CD8-positive, alpha-beta memory T cell (primary cell): ENCODE results near the gene SPNS3. TPM values are rescaled to one million over a fixed set of nuclear protein-coding genes. Genes with fewer than 3 reads are reported as not detected.

Experiments used
- CTCF ChIA-PET: fragments of 350-600 bp; sonication (Branson Sonifier 250); formaldehyde crosslinking; loops from one replicate; lab custom pipeline; 2021; ENCODE audit warnings: antibody characterized with exemption; lab: Charles Lee
- POLR2A ChIA-PET: fragments of 350-600 bp; sonication (Branson Sonifier 250); formaldehyde crosslinking; loops from one replicate; lab custom pipeline; 2021; ENCODE audit warnings: antibody characterized with exemption; lab: Charles Lee
- DNase-seq, 5 donors: peaks; one replicate each; pipeline versions ENCODE4 v3.0.0 to v3.0.0-alpha.2; 2020 to 2022; ENCODE audit warnings: mixed read lengths in 1 of 5
- H3K27ac ChIP-seq: one replicate; pipeline ENCODE4 v1.7.0; 2013; ENCODE audit warnings: low read depth, mild to moderate bottlenecking, low read length, moderate library complexity
- H3K27me3 ChIP-seq: 2 replicates; pipeline ENCODE4 v1.7.0; 2013; ENCODE audit warnings: low read length, mild to moderate bottlenecking; ENCODE audit not compliant: insufficient read depth, poor library complexity, severe bottlenecking
- H3K36me3 ChIP-seq: 2 replicates; pipeline ENCODE4 v1.7.0; 2013; ENCODE audit warnings: mild to moderate bottlenecking, low read length, moderate library complexity; ENCODE audit not compliant: insufficient read depth
- H3K4me1 ChIP-seq: 2 replicates; pipeline ENCODE4 v1.7.0; 2013; ENCODE audit warnings: mild to moderate bottlenecking, low read length, moderate library complexity; ENCODE audit not compliant: insufficient read depth
- H3K4me3 ChIP-seq: 2 replicates; pipeline ENCODE4 v1.7.0; 2013; ENCODE audit warnings: mild to moderate bottlenecking, low read length
- H3K9me3 ChIP-seq: 2 replicates; pipeline ENCODE4 v1.7.0; 2013; ENCODE audit warnings: mild to moderate bottlenecking, low read length
- H3K27ac Mint-ChIP-seq, 8 donors: one replicate each; pipeline ENCODE4 v1.8.0; 2020 to 2021; ENCODE audit warnings: mixed read lengths in 8 of 8, mild to moderate bottlenecking in 6 of 8, inconsistent platforms in 3 of 8, moderate library complexity in 3 of 8
- H3K27me3 Mint-ChIP-seq, 2 donors: one replicate each; pipeline ENCODE4 v1.8.0; 2020 to 2021; ENCODE audit warnings: mixed read lengths in 2 of 2, mild to moderate bottlenecking in 1 of 2, moderate library complexity in 1 of 2
- H3K36me3 Mint-ChIP-seq, 3 donors: one replicate each; pipeline ENCODE4 v1.8.0; 2020 to 2021; ENCODE audit warnings: mixed read lengths in 3 of 3, inconsistent platforms in 1 of 3, mild to moderate bottlenecking in 1 of 3
- H3K4me1 Mint-ChIP-seq, 3 donors: one replicate each; pipeline ENCODE4 v1.8.0; 2020 to 2021; ENCODE audit warnings: mixed read lengths in 3 of 3, inconsistent platforms in 1 of 3, mild to moderate bottlenecking in 1 of 3
- H3K4me3 Mint-ChIP-seq, 7 donors: one replicate each; pipeline ENCODE4 v1.8.0; 2020 to 2021; ENCODE audit warnings: mixed read lengths in 7 of 7, mild to moderate bottlenecking in 6 of 7, moderate library complexity in 4 of 7, inconsistent platforms in 2 of 7
- H3K9me3 Mint-ChIP-seq, 5 donors: one replicate each; pipeline ENCODE4 v1.8.0; 2020 to 2022; ENCODE audit warnings: mixed read lengths in 5 of 5, mild to moderate bottlenecking in 3 of 5, moderate library complexity in 2 of 5, inconsistent platforms in 1 of 5
- polyA plus RNA-seq: library from polyadenylated mRNA; unstranded; fragments of 300-500 nt; fragmentation: Illumina TruSeq; gene quantifications from one replicate; pipeline ENCODE4 v1.2.3, GENCODE V29; 2021
- total RNA-seq, 2 experiments: library from RNA; stranded (reverse); gene quantifications; one replicate each; pipeline ENCODE4 v1.2.3, GENCODE V29; 2021

SPNS3 gene
- total and polyA plus RNA-seq, 3 experiments from 2014 or later, result 7.3 to 10.0 (median 7.5) TPM

GRCh38 chr17:4480929-4481898, 47.5 kb downstream of the SPNS3 start:
- H3K4me3 Mint-ChIP-seq, result peak overlapping the region; percentile 71 to 93 (median 79)
- Histone ChIP-seq H3K27me3 (no peaks in the 10 kb centered on the region), H3K4me1 (peaks cover 39% of the 10 kb centered on the region), H3K27ac (no peak overlapping the region), H3K4me3 (peak overlapping the region; percentile 61), H3K36me3 (no peaks in the 10 kb centered on the region), H3K9me3 (no peaks in the 10 kb centered on the region)
- H3K36me3 Mint-ChIP-seq, result peaks cover 0 to 15% (median 0%) of the 10 kb centered on the region in 3 donors
- H3K4me1 Mint-ChIP-seq, result peaks cover 35 to 63% (median 47%) of the 10 kb centered on the region in 3 donors
- H3K9me3 Mint-ChIP-seq, result no peaks in the 10 kb centered on the region
- ChIA-PET POLR2A (interaction anchor here (0.5 to 1.6 kb wide), 6 partner anchors 12 to 408 kb away, joined by 3 to 7 read pairs (median 5); partner anchors contain the start of genes MYBBP1A and SPNS2), CTCF (interaction anchor here (0.6 to 2.1 kb wide), 7 partner anchors 9 to 309 kb away, joined by 3 to 6 read pairs (median 3); partner anchors contain the start of gene SPNS2)
- peak in 3 of 5 donors; percentile 24 to 66 (median 38) for DNase-seq
- H3K27ac Mint-ChIP-seq, result peak overlapping the region; percentile 44 to 99 (median 95)
- peaks cover 0 to 3% of the 10 kb centered on the region in 2 donors for H3K27me3 Mint-ChIP-seq

- CTCF ChIA-PET, result interaction anchor here (0.7 to 2.1 kb wide), 4 partner anchors 10 to 85 kb away, joined by 3 to 4 read pairs (median 3); partner anchors contain the start of gene SPNS3
- peaks cover 46% of the 10 kb centered on the region for H3K4me1 ChIP-seq
Observed at GRCh38 chr17:4482338-4483011, 48.7 kb downstream of the SPNS3 start.

GRCh38 chr17:4483012-4483840, 49.5 kb downstream of the SPNS3 start:
- Mint-ChIP-seq H3K4me3 (peak overlapping the region in 5 of 7 donors; percentile 26 to 60 (median 49)), H3K27me3 (peaks cover 0 to under 1% of the 10 kb centered on the region in 2 donors), H3K27ac (peak overlapping the region in 6 of 8 donors; percentile 35 to 90 (median 78)), H3K4me1 (peaks cover 45 to 76% (median 59%) of the 10 kb centered on the region in 3 donors), H3K36me3 (peaks cover 0 to 15% (median 0%) of the 10 kb centered on the region in 3 donors), H3K9me3 (no peaks in the 10 kb centered on the region)
- ChIA-PET CTCF (interaction anchor here (0.7 to 2.1 kb wide), 2 partner anchors 50 to 84 kb away, joined by 3 to 4 read pairs; partner anchors contain the start of gene SPNS3), POLR2A (no interaction called here)
- no peak for DNase-seq
- Histone ChIP-seq H3K4me3 (no peak overlapping the region), H3K36me3 (no peaks in the 10 kb centered on the region), H3K9me3 (no peaks in the 10 kb centered on the region), H3K4me1 (peaks cover 49% of the 10 kb centered on the region), H3K27ac (no peak overlapping the region), H3K27me3 (no peaks in the 10 kb centered on the region)

More at GRCh38 chr17:4482338-4483011, 48.7 kb downstream of the SPNS3 start:
- peaks cover 0 to 1% of the 10 kb centered on the region in 2 donors for H3K27me3 Mint-ChIP-seq
- no peak for DNase-seq
- peaks cover 0 to 15% (median 0%) of the 10 kb centered on the region in 3 donors for H3K36me3 Mint-ChIP-seq
- no peak overlapping the region for H3K4me3 ChIP-seq
- no peaks in the 10 kb centered on the region for H3K9me3 ChIP-seq
- H3K27me3 ChIP-seq, result no peaks in the 10 kb centered on the region
- POLR2A ChIA-PET, result no interaction called here
- no peaks in the 10 kb centered on the region for H3K36me3 ChIP-seq
- H3K4me3 Mint-ChIP-seq, result peak overlapping the region in 3 of 7 donors; percentile 16 to 35 (median 27)
- H3K27ac Mint-ChIP-seq, result peak overlapping the region in 5 of 8 donors; percentile 35 to 99 (median 63)
- H3K4me1 Mint-ChIP-seq, result peaks cover 45 to 74% (median 59%) of the 10 kb centered on the region in 3 donors
- no peak overlapping the region for H3K27ac ChIP-seq
- H3K9me3 Mint-ChIP-seq, result no peaks in the 10 kb centered on the region

GRCh38 chr17:4485676-4486646, 52.2 kb downstream of the SPNS3 start:
- Mint-ChIP-seq H3K4me1 (peaks cover 39 to 63% (median 56%) of the 10 kb centered on the region in 3 donors), H3K4me3 (peak overlapping the region; percentile 91 to 97 (median 93)), H3K27me3 (peaks cover 0 to 2% of the 10 kb centered on the region in 2 donors), H3K9me3 (no peaks in the 10 kb centered on the region), H3K36me3 (peaks cover 0 to 15% (median 0%) of the 10 kb centered on the region in 3 donors), H3K27ac (peak overlapping the region; percentile 75 to 98 (median 94))
- Histone ChIP-seq H3K36me3 (no peaks in the 10 kb centered on the region), H3K27ac (no peak overlapping the region), H3K9me3 (no peaks in the 10 kb centered on the region), H3K4me1 (peaks cover 39% of the 10 kb centered on the region), H3K4me3 (peak overlapping the region; percentile 93), H3K27me3 (no peaks in the 10 kb centered on the region)
- CTCF ChIA-PET, result interaction anchor here (1.0 to 1.7 kb wide), 4 partner anchors 11 to 65 kb away, joined by 3 to 5 read pairs (median 4); partner anchors contain the start of gene SPNS2
- POLR2A ChIA-PET, result interaction anchor here (1.4 kb wide), 1 partner anchor 13 kb away, joined by 11 read pairs; the partner anchor contains the start of gene SPNS2
- peak in 4 of 5 donors; percentile 24 to 63 (median 48) for DNase-seq

GRCh38 chr17:4487296-4487695, 53.6 kb downstream of the SPNS3 start:
- Histone ChIP-seq H3K36me3 (no peaks in the 10 kb centered on the region), H3K27ac (no peak overlapping the region), H3K4me1 (peaks cover 30% of the 10 kb centered on the region), H3K27me3 (no peaks in the 10 kb centered on the region), H3K9me3 (no peaks in the 10 kb centered on the region), H3K4me3 (no peak overlapping the region)
- Mint-ChIP-seq H3K36me3 (peaks cover 0 to 15% (median 0%) of the 10 kb centered on the region in 3 donors), H3K27ac (peak overlapping the region in 4 of 8 donors; percentile 17 to 80 (median 62)), H3K27me3 (peaks cover 0 to 2% of the 10 kb centered on the region in 2 donors), H3K4me1 (peaks cover 29 to 50% (median 44%) of the 10 kb centered on the region in 3 donors), H3K9me3 (no peaks in the 10 kb centered on the region), H3K4me3 (peak overlapping the region in 6 of 7 donors; percentile 50 to 69 (median 62))
- CTCF ChIA-PET, result interaction anchor here (1.4 to 1.5 kb wide), 2 partner anchors 10 to 67 kb away, joined by 4 read pairs; no protein-coding TSS in a partner anchor
- POLR2A ChIA-PET, result no interaction called here
- DNase-seq, result no peak

- peak overlapping the region in 2 of 8 donors; percentile 27 to 80 for H3K27ac Mint-ChIP-seq
- Histone ChIP-seq H3K36me3 (no peaks in the 10 kb centered on the region), H3K9me3 (no peaks in the 10 kb centered on the region), H3K4me1 (peaks cover 30% of the 10 kb centered on the region), H3K27ac (no peak overlapping the region), H3K4me3 (no peak overlapping the region), H3K27me3 (no peaks in the 10 kb centered on the region)
- DNase-seq, result no peak
- H3K27me3 Mint-ChIP-seq, result peaks cover 0 to 2% of the 10 kb centered on the region in 2 donors
- CTCF ChIA-PET, result no interaction called here
- H3K36me3 Mint-ChIP-seq, result peaks cover 0 to 15% (median 1%) of the 10 kb centered on the region in 3 donors
- peaks cover 27 to 45% (median 43%) of the 10 kb centered on the region in 3 donors for H3K4me1 Mint-ChIP-seq
- H3K9me3 Mint-ChIP-seq, result no peaks in the 10 kb centered on the region
- H3K4me3 Mint-ChIP-seq, result peak overlapping the region in 1 of 7 donors; percentile 50
- POLR2A ChIA-PET, result no interaction called here
Observed at GRCh38 chr17:4487820-4488716, 54.3 kb downstream of the SPNS3 start.
